Neutrophil (primary cell): ENCODE measurements around the gene STARD3NL.

Experiments used
- H3K27ac ChIP-seq: fragments of 200-600 bp; sonication (generic); 2 replicates; pipeline ENCODE4 v1.5.1; 2016; ENCODE audit warnings: mild to moderate bottlenecking, moderate library complexity
- H3K27me3 ChIP-seq: fragments of 200-600 bp; sonication (generic); 2 replicates; pipeline ENCODE4 v1.6.0; 2016; ENCODE audit warnings: mild to moderate bottlenecking
- H3K36me3 ChIP-seq: fragments of 200-600 bp; sonication (generic); 2 replicates; pipeline ENCODE4 v1.5.1; 2017
- H3K4me1 ChIP-seq, 2 experiments: fragments of 200-600 bp in 1 of 2; sonication (generic) in 1 of 2; 1 replicate in 1 of 2; 2 replicates in 1 of 2; pipeline versions ENCODE4 v1.5.1 to v1.6.1; 2013 to 2016; ENCODE audit warnings: low read depth in 1 of 2, low read length in 1 of 2, mild to moderate bottlenecking in 1 of 2, moderate library complexity in 1 of 2; ENCODE audit not compliant: control insufficient read depth in 1 of 2, insufficient read depth in 1 of 2
- H3K4me3 ChIP-seq, 2 experiments: fragments of 200-600 bp in 1 of 2; sonication (generic) in 1 of 2; 1 replicate in 1 of 2; 2 replicates in 1 of 2; pipeline ENCODE4 v1.5.1; 2013 to 2016; ENCODE audit warnings: low read depth in 1 of 2, low read length in 1 of 2, mild to moderate bottlenecking in 1 of 2, moderate library complexity in 1 of 2
- H3K9me3 ChIP-seq: fragments of 200-600 bp; sonication (generic); 2 replicates; pipeline ENCODE4 v1.5.1; 2016
- CTCF ChIP-seq: fragments of 200-600 bp; sonication (generic); IDR thresholded peaks from 2 replicates; pipeline ENCODE4 v1.5.1; 2016; ENCODE audit warnings: antibody characterized with exemption

STARD3NL gene

GRCh38 chr7:38199154-38199553, 21.1 kb downstream of the STARD3NL start:
- Histone ChIP-seq H3K4me3 (no peak overlapping the region), H3K36me3 (peaks cover 6% of the 10 kb centered on the region), H3K27me3 (no peaks in the 10 kb centered on the region), H3K27ac (no peak overlapping the region), H3K9me3 (no peaks in the 10 kb centered on the region), H3K4me1 (peaks cover 6 to 13% of the 10 kb centered on the region in 2 experiments)
- no peak for TF ChIP-seq CTCF

DNA sequence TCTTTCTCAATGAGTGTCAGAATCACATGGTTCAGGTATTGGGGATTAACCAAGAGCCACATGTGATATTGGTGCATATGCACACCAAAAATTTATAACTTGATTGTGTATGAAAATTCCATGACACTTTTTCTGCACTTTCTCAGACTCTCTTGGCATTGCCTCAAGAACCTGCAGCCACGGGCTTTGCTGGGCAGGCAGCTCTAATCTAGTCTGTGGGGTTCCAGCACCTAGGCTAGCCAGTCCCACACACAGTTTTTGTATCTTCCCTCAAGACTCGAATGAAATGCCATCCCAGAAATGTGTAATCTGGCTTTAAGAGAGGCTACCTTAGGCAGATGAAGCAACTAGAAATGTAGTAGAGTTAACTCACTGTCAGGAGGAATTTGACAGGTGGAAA, 21.7 kb downstream of the STARD3NL start:
- H3K9me3 ChIP-seq: no peaks in the 10 kb centered on the region

DNA sequence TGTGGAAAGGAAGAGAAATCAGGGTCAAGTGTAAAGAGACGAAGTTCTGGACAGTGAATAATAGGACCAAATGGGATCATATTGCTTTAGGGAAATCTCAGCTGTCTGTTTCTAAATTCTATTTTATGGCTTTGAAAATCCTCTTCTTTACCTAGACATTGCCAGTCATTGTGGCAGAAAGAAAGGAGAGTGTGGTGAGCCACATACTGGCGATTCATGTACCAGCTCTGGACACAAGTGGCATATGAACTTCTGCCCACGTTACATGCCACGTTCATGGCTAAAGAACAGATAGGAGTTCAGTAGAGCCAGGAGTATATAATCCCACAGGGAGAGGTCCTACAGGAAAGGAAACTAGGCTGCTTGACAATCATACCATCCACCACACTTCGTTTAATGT, 28.0 kb downstream of the STARD3NL start:
- Histone ChIP-seq H3K36me3 (peaks cover 29% of the 10 kb centered on the region), H3K27me3 (no peaks in the 10 kb centered on the region), H3K9me3 (no peaks in the 10 kb centered on the region), H3K27ac (no peak overlapping the region), H3K4me3 (no peak overlapping the region), H3K4me1 (no peaks in the 10 kb centered on the region)
- no peak for TF ChIP-seq CTCF

More for the DNA sequence above, 21.7 kb downstream of the STARD3NL start:
- Histone ChIP-seq H3K27me3 (no peaks in the 10 kb centered on the region), H3K27ac (peak overlapping the region; percentile 37), H3K36me3 (peaks cover 6% of the 10 kb centered on the region), H3K4me3 (no peak overlapping the region), H3K4me1 (peaks cover 6 to 13% of the 10 kb centered on the region in 2 experiments)
- TF ChIP-seq CTCF: no peak

- Histone ChIP-seq H3K27me3 (no peaks in the 10 kb centered on the region), H3K4me1 (no peaks in the 10 kb centered on the region)
- TF ChIP-seq CTCF: no peak
Measured at GRCh38 chr7:38207843-38208242, 29.8 kb downstream of the STARD3NL start.

DNA sequence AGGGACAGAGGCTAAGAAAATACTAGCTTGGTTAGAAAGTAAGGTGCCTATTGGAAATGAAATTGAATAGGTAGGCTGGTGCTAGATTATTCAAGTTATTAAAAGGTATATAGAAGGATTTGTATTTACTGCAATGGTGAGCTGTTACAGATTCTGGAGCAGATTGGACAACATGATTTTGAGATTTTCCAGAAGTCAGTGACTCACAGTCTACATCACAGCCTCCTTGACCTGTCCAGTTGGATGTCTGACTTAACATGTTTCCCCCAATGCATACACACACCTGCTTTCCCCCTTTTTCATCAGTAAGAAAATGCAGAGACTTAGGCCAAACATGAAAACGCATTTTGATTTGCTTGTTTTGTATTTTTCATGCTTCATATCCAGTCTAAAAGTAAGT, 33.4 kb downstream of the STARD3NL start:
- Histone ChIP-seq H3K9me3 (no peaks in the 10 kb centered on the region), H3K4me1 (peaks cover 8 to 11% of the 10 kb centered on the region in 2 experiments), H3K27me3 (no peaks in the 10 kb centered on the region), H3K27ac (no peak overlapping the region), H3K36me3 (peaks cover 48% of the 10 kb centered on the region), H3K4me3 (no peak overlapping the region)
- no peak for TF ChIP-seq CTCF

More at GRCh38 chr7:38207843-38208242, 29.8 kb downstream of the STARD3NL start:
- Histone ChIP-seq H3K36me3 (peaks cover 23% of the 10 kb centered on the region), H3K4me3 (no peak overlapping the region), H3K9me3 (no peaks in the 10 kb centered on the region), H3K27ac (no peak overlapping the region)

DNA sequence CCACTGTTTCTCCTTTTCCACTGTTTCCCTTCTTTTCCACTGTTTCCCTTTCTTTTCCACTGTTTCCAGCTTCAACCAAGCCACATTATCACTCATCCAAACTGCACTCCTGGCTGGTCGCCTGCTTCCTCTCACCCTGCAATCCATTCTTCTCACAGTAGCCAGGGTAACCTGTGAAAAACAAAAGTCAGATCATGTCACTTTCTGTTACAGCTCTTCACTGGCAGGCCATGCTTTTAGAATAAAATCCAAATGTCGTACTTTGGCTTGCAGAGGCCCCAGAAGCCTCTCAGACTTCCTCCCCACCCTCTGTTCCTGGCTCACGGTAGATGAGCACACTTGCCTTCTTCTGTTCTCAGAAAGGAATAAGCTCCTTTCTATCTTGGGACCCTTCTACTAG, 33.9 kb downstream of the STARD3NL start:
- Histone ChIP-seq H3K4me1 (peaks cover 13 to 15% of the 10 kb centered on the region in 2 experiments), H3K4me3 (no peak overlapping the region), H3K36me3 (peaks cover 48% of the 10 kb centered on the region), H3K27ac (no peak overlapping the region), H3K27me3 (no peaks in the 10 kb centered on the region), H3K9me3 (no peaks in the 10 kb centered on the region)
- no peak for TF ChIP-seq CTCF
